AG09309 (cell line): ENCODE results near the gene IQSEC3.

Experiments
- DNase-seq: peaks from one replicate; pipeline ENCODE4 v3.0.0-alpha.2; 2010; ENCODE audit warnings: low read depth
- H3K4me3 ChIP-seq: 2 replicates; pipeline ENCODE4 v1.5.1; 2011; ENCODE audit warnings: mild to moderate bottlenecking, low read depth, low read length, moderate library complexity; ENCODE audit not compliant: control insufficient read depth
- CTCF ChIP-seq: IDR thresholded peaks from 2 replicates; pipeline ENCODE4 v1.5.1; 2011; ENCODE audit warnings: mild to moderate bottlenecking, low read depth, low read length, inconsistent platforms; ENCODE audit not compliant: insufficient read depth, control insufficient read depth; ENCODE audit errors: missing control alignments

IQSEC3 gene

GRCh38 chr12:114626-115211 is 48.2 kb downstream of the IQSEC3 start:
- no peak for DNase-seq
- no peak overlapping the region for H3K4me3 ChIP-seq
- no peak for TF ChIP-seq CTCF

- TF ChIP-seq CTCF: no peak
- H3K4me3 ChIP-seq: no peak overlapping the region
- DNase-seq: no peak
Observed at GRCh38 chr12:115518-115917, 49.0 kb downstream of the IQSEC3 start.

DNA sequence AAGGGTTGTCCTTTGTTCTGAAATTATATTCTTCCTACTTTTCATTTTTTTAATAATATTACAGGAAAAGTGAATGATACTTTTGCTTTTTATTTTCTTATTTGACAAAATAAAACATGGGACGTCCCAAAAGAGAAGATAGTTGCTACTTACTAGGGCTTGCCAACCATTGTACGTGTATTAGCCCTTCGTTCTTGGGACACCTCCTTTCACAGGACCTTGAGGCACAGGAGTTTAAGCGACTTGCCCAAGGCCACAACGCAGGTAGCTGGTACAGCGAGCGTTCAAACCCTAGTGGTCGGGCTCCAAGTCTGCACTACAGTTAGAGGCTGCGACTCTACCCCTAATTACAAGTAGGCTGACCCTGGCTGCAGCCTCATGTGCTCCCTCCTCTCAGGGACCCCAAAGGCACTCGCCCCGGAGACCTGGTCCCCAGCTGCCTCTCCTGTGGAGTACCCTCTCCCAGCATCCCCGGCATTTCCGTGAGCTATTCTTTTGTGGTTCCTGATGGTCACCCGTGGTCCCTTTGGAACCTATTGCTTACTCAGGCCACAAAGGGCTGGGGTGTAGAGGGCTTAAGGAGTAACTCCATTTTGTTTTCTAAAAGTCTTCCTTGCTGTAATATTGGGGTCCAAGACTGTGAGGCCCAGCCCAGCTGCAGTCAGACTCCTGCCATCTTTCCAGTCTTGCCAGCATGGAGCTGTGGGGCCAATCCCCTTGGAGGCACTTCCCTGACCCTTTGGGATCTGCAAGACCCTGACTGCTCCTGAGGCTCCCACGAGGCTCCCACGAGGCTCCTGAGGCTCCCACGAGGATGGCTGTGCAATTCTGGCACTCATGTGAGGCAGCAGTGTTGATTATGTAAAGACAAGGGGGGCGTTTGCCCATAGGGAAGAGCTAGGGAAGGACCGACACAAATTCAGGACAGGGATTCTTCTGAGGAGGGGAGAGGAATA is 49.7 kb downstream of the IQSEC3 start:
- H3K4me3 ChIP-seq: no peak overlapping the region
- no peak for TF ChIP-seq CTCF
- DNase-seq: no peak

DNA sequence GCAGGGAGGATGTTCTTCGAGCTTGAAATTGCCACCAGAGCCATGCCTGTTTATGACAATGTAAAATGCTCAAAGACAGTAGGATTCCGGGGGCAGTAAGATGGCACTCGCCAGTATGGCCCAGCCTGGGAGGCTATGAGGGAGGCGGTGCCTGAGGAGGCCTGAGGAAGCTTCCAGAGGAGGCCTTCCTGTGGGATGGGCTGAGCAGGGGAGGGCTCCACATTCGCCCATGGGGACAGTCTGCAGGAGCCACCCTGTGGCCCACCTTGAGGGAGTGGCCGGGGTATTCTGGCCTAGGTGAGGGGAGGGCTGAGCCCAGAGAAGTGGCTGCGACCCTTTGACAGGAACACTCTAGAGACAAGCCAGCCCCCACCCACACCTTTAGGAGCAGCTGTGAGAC is 50.7 kb downstream of the IQSEC3 start:
- TF ChIP-seq CTCF: no peak
- no peak for DNase-seq
- no peak overlapping the region for H3K4me3 ChIP-seq

DNA sequence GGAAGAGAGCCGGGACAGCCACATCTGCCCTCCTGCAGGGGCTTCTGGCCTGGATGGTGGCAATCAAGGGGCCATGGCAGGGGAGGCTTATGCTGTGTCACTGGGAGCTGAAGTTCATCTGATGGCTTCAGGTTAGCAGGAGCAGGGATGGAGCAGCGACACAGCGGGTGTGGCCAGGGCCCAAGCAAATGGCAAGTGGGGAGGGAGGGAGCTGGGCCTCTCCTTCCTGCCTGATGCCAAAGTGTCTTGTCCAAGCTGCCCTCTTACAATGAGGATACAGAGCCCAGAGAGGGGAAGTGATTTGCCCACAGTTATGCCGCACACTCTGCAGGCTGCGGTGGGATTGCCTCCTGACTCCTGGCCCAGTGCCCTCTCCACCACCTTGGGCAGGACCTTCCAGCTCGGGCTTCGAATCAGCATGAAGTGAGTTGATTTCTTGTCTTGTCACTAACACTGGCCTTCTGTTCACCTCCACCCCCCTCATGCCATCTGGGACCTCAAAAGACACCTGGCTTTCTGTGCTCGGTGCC is 51.3 kb downstream of the IQSEC3 start:
- DNase-seq: no peak
- no peak overlapping the region for H3K4me3 ChIP-seq
- no peak for TF ChIP-seq CTCF

GRCh38 chr12:118591-118990 is 52.0 kb downstream of the IQSEC3 start:
- no peak overlapping the region for H3K4me3 ChIP-seq
- no peak for DNase-seq
- no peak for TF ChIP-seq CTCF
